Prostate gland (tissue), 2 donors: ENCODE measurements around the gene CYTH4.

ENCODE experiments used
- POLR2A ChIP-seq: fragments of 450-650 bp; IDR thresholded peaks from one replicate; pipeline ENCODE4 v1.6.1; 2016; ENCODE audit warnings: antibody characterized with exemption, mild to moderate bottlenecking
- TF ChIP-seq, protein P1 (sequence below), 4 experiments: fragments of 200-600 bp in 2 of 4; fragments of 450-650 bp in 2 of 4; sonication (generic) in 2 of 4; IDR thresholded peaks; 1 replicate in 3 of 4; 2 replicates in 1 of 4; pipeline ENCODE4 v1.5.1; 2016 to 2019; ENCODE audit warnings: antibody characterized with exemption in 4 of 4, mild to moderate bottlenecking in 2 of 4, moderate library complexity in 2 of 4

GRCh38 chr22:37334461-37334858 is 52.2 kb downstream of the CYTH4 start:
- TF ChIP-seq, protein P1, sequence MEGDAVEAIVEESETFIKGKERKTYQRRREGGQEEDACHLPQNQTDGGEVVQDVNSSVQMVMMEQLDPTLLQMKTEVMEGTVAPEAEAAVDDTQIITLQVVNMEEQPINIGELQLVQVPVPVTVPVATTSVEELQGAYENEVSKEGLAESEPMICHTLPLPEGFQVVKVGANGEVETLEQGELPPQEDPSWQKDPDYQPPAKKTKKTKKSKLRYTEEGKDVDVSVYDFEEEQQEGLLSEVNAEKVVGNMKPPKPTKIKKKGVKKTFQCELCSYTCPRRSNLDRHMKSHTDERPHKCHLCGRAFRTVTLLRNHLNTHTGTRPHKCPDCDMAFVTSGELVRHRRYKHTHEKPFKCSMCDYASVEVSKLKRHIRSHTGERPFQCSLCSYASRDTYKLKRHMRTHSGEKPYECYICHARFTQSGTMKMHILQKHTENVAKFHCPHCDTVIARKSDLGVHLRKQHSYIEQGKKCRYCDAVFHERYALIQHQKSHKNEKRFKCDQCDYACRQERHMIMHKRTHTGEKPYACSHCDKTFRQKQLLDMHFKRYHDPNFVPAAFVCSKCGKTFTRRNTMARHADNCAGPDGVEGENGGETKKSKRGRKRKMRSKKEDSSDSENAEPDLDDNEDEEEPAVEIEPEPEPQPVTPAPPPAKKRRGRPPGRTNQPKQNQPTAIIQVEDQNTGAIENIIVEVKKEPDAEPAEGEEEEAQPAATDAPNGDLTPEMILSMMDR (IDR thresholded peaks at IDR 0.05): no peak
- TF ChIP-seq POLR2A: no peak
